Neutrophil (primary cell): ENCODE data around the gene ZSCAN22.

Source experiments
- H3K27ac ChIP-seq: fragments of 200-600 bp; sonication (generic); 2 replicates; pipeline ENCODE4 v1.5.1; 2016; ENCODE audit warnings: mild to moderate bottlenecking, moderate library complexity
- H3K27me3 ChIP-seq: fragments of 200-600 bp; sonication (generic); 2 replicates; pipeline ENCODE4 v1.6.0; 2016; ENCODE audit warnings: mild to moderate bottlenecking
- H3K36me3 ChIP-seq: fragments of 200-600 bp; sonication (generic); 2 replicates; pipeline ENCODE4 v1.5.1; 2017
- H3K4me1 ChIP-seq, 2 experiments: fragments of 200-600 bp in 1 of 2; sonication (generic) in 1 of 2; 1 replicate in 1 of 2; 2 replicates in 1 of 2; pipeline versions ENCODE4 v1.5.1 to v1.6.1; 2013 to 2016; ENCODE audit warnings: low read depth in 1 of 2, low read length in 1 of 2, mild to moderate bottlenecking in 1 of 2, moderate library complexity in 1 of 2; ENCODE audit not compliant: control insufficient read depth in 1 of 2, insufficient read depth in 1 of 2
- H3K4me3 ChIP-seq, 2 experiments: fragments of 200-600 bp in 1 of 2; sonication (generic) in 1 of 2; 1 replicate in 1 of 2; 2 replicates in 1 of 2; pipeline ENCODE4 v1.5.1; 2013 to 2016; ENCODE audit warnings: low read depth in 1 of 2, low read length in 1 of 2, mild to moderate bottlenecking in 1 of 2, moderate library complexity in 1 of 2
- H3K9me3 ChIP-seq: fragments of 200-600 bp; sonication (generic); 2 replicates; pipeline ENCODE4 v1.5.1; 2016
- CTCF ChIP-seq: fragments of 200-600 bp; sonication (generic); IDR thresholded peaks from 2 replicates; pipeline ENCODE4 v1.5.1; 2016; ENCODE audit warnings: antibody characterized with exemption

ZSCAN22 gene

GRCh38 chr19:58357481-58358145 is 30.8 kb downstream of the ZSCAN22 start:
- peaks cover 19 to 20% of the 10 kb centered on the region in 2 experiments for H3K4me1 ChIP-seq
- H3K36me3 ChIP-seq, result no peaks in the 10 kb centered on the region
- peaks cover 41% of the 10 kb centered on the region for H3K27me3 ChIP-seq
- no peak for TF ChIP-seq CTCF
- no peak overlapping the region for H3K27ac ChIP-seq
- H3K4me3 ChIP-seq, result no peak overlapping the region
- no peaks in the 10 kb centered on the region for H3K9me3 ChIP-seq

DNA sequence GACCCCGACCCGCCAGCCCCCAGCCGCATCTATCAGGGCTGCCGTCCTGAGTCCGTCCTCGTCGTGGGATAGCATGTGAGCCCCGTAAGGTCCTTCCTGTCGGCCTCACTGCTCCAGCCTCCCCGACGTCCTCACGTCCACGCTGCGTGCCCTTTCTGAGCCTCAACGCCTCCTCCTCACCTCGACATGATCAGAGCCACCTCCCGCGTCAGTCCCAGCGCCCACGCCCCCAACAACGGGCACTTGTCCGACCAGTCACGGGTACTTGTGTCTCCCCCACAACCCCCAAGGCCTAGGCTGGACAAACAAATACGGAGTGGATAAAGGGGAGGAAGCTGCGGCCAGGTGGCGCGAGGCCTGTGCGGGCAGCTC is 35.1 kb downstream of the ZSCAN22 start:
- Histone ChIP-seq H3K27ac (peak overlapping the region; percentile 78), H3K4me3 (peak overlapping the region; percentile 81 to 91), H3K36me3 (no peaks in the 10 kb centered on the region), H3K4me1 (peaks cover 22 to 27% of the 10 kb centered on the region in 2 experiments), H3K9me3 (no peaks in the 10 kb centered on the region), H3K27me3 (peaks cover 15% of the 10 kb centered on the region)
- TF ChIP-seq CTCF, result no peak

GRCh38 chr19:58362272-58362994 is 35.6 kb downstream of the ZSCAN22 start, which contains the start of gene ZNF497:
ZNF497 (minus strand) TSS chr19:58362751; CDS start chr19:58357635, 5,116 bp downstream.
- H3K27me3 ChIP-seq, result peaks cover 9% of the 10 kb centered on the region
- TF ChIP-seq CTCF, result no peak
- H3K4me1 ChIP-seq, result peaks cover 21 to 24% of the 10 kb centered on the region in 2 experiments
- peak within 1 kb of the TSS; percentile 78 for H3K27ac ChIP-seq
- H3K4me3 ChIP-seq, result peak within 1 kb of the TSS; percentile 81 to 91
- no peaks in the 10 kb centered on the region for H3K9me3 ChIP-seq
- H3K36me3 ChIP-seq, result no peaks in the 10 kb centered on the region

- TF ChIP-seq CTCF, result no peak
- H3K4me3 ChIP-seq, result no peak overlapping the region
- H3K27ac ChIP-seq, result peak overlapping the region; percentile 56
- H3K27me3 ChIP-seq, result no peaks in the 10 kb centered on the region
- peaks cover 21 to 24% of the 10 kb centered on the region in 2 experiments for H3K4me1 ChIP-seq
- no peaks in the 10 kb centered on the region for H3K36me3 ChIP-seq
- no peaks in the 10 kb centered on the region for H3K9me3 ChIP-seq
Observed at GRCh38 chr19:58364146-58364545, 37.4 kb downstream of the ZSCAN22 start.

DNA sequence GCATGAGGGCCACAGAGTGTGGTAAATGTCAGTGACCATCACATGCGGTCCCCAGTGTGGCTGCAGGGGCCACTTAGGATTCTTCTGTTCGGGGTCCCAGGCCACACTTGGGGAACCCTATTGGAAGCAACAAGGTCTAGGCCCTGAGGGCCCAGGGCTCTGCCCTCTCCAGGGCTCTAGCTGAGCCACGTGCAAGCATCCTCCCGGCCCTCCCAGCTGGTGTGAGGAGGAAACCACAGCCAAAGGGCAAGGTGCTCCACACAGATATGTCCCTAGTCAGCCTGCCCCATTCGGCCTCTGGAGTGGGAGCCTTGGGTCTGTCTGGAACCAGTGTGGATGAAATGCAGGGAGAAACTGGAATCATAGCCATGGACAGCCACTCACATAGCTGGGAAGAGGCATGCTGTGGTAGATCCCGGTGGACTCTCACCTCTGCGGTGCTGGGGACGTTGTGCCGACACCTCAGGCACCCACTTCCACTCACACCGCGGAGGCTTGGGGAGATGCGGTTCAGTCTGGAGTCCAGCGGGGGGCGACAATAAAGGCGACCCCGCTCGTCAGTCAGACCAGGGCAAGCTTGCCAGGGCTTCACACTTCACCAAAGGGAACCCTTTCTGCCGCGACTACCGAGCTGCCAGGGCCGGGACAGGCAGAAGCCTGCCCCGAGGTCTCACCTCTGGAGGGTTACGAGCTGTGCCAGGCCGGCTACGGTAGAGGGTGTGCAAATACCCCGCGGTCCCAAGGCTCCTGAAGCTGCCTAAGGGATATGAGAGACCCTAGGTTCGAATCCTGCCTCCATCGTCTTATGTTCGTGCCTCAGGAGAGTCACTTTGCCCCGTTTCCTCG is 40.0 kb downstream of the ZSCAN22 start:
- no peak for TF ChIP-seq CTCF
- Histone ChIP-seq H3K4me3 (no peak overlapping the region), H3K9me3 (no peaks in the 10 kb centered on the region), H3K27ac (no peak overlapping the region), H3K27me3 (no peaks in the 10 kb centered on the region), H3K36me3 (no peaks in the 10 kb centered on the region), H3K4me1 (peaks cover 19 to 22% of the 10 kb centered on the region in 2 experiments)
